NB4 (cell line): Measurements from ENCODE around the gene WNT9B.

Source experiments
- DNase-seq: peaks from one replicate; pipeline ENCODE4 v3.0.0; 2010; ENCODE audit warnings: low read depth
- H3K4me3 ChIP-seq: one replicate; pipeline ENCODE4 v1.5.1; 2011; ENCODE audit warnings: mild to moderate bottlenecking, low read depth, low read length, moderate library complexity
- MYC ChIP-seq: IDR thresholded peaks from 2 replicates; pipeline ENCODE4 v1.6.1; 2011; ENCODE audit warnings: low read depth, low read length
- POLR2A ChIP-seq: IDR thresholded peaks from 2 replicates; pipeline ENCODE4 v1.6.1; 2011; ENCODE audit warnings: mild to moderate bottlenecking; ENCODE audit not compliant: insufficient read length; ENCODE audit errors: extremely low read depth
- TF ChIP-seq, protein P1 (sequence below): IDR thresholded peaks from 2 replicates; pipeline ENCODE4 v1.6.1; 2011; ENCODE audit warnings: low read depth, low read length
- TF ChIP-seq, protein P2 (sequence below): IDR thresholded peaks from one replicate; pipeline ENCODE4 v1.5.1; 2012; ENCODE audit warnings: low read depth, low read length

WNT9B gene

DNA sequence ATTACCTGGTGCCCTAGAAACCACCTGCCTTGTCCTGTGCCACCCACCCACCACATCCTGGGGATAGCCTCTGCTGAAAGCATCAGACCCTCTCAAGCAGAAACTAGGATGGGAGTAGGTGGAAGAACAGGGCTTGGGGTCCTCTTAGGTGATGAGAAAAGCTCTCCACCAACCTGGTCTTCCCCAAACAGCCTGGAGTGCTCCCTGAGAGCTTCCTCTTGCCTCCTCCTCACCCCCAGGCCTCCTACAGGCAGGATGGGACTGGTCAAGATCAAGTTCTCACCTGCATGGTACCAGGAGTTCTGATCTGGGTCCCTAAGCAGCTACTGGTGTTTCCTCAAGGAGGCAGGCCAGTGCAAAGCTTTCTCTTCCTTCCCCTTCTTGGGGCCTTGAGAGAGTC lies 15.4 kb downstream of the WNT9B start:
- no peak for DNase-seq
- H3K4me3 ChIP-seq = no peak overlapping the region
- TF ChIP-seq, protein P1, sequence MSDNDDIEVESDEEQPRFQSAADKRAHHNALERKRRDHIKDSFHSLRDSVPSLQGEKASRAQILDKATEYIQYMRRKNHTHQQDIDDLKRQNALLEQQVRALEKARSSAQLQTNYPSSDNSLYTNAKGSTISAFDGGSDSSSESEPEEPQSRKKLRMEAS = no peak
- TF ChIP-seq, protein P2, sequence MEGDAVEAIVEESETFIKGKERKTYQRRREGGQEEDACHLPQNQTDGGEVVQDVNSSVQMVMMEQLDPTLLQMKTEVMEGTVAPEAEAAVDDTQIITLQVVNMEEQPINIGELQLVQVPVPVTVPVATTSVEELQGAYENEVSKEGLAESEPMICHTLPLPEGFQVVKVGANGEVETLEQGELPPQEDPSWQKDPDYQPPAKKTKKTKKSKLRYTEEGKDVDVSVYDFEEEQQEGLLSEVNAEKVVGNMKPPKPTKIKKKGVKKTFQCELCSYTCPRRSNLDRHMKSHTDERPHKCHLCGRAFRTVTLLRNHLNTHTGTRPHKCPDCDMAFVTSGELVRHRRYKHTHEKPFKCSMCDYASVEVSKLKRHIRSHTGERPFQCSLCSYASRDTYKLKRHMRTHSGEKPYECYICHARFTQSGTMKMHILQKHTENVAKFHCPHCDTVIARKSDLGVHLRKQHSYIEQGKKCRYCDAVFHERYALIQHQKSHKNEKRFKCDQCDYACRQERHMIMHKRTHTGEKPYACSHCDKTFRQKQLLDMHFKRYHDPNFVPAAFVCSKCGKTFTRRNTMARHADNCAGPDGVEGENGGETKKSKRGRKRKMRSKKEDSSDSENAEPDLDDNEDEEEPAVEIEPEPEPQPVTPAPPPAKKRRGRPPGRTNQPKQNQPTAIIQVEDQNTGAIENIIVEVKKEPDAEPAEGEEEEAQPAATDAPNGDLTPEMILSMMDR = no peak
- TF ChIP-seq MYC (no peak), POLR2A (no peak)

DNA sequence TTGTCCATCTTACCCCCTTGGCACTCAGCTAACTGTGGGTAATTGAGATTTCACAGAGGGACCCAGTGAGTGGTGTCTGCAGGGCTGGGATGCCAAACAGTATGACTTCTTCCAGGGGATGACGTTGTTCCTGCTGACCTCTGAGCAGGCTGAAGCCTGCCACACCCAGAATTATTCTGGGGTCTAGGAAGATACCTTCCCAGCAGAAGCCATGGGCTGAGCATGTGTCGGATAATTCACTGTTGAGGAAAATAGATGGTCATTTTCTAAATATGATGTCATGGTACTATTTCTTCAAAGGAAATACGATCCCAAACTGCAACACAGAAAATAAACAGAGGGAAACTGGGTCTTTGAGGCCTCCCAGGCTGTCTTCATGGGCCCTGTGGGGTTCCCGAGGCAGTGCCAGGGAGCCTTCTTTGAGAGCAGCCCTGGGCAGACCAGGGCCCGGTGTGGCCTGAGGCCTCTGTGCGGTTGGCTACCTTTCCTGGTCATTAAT lies 17.4 kb downstream of the WNT9B start:
- no peak for TF ChIP-seq MYC
- TF ChIP-seq, protein P1 = no peak
- TF ChIP-seq, protein P2 = no peak
- TF ChIP-seq POLR2A = no peak
- no peak overlapping the region for H3K4me3 ChIP-seq
- DNase-seq = no peak

DNA sequence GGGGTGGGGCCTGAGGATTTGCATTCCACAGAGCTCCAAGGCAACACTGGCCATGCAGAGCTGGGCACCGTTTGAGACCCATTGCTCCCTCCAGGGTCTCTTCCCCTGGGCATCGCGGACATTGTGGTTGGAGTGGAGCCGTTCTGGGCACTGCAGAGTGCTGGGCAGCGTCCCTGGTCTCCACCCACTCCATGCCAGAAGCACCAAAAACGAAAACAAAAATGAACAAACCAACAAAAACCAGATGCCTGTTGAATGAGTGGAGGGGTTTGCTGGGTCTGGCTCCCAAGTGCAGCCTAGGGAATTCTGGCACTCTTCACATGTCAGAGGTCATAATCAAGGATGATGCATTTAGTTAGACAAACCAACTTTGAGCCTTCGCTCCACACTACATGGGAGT lies 17.9 kb downstream of the WNT9B start:
- H3K4me3 ChIP-seq = no peak overlapping the region
- no peak for DNase-seq

DNA sequence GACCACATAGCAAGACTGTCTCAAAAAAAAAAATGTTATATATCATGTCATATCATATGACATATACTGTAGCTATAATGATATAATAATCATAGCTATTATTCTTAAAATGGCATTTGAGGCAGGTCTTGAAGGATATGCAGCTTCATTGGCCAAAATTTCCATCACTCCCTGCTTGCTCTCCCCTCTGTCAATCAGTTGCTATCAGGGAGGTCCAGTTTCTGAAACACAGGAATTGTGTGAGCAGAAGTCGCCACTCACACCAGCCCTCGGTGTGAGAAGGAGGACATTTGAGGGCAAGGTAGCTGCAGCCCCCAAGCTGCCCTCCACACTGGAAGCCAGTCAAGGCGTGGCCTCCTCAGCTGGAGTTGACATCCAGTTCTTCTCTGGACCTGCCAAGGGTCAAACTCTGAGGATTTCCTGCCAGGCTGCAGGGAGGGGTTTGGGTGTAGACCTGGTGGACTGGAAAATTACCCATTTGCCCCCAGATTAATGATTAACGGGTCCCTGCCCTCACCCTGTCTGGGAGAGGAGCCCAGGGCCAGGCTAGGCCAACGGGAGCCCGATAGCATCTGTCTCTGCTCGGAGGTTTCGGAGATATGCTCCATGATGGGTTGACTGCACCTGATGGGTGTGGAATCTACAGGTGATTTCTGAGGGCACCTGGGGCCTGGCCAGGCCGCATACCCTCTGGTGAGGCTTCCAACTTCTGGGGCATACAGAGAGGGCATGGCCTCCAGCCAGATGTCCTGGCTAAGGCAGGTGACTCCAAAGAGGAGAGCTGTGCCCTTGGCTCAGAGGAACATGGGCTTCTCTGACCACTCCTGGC lies 18.8 kb downstream of the WNT9B start:
- H3K4me3 ChIP-seq = no peak overlapping the region
- TF ChIP-seq, protein P2 = no peak
- TF ChIP-seq, protein P1 = no peak
- TF ChIP-seq MYC (no peak), POLR2A (no peak)
- DNase-seq = no peak

More for the DNA sequence above, 17.9 kb downstream of the WNT9B start:
- TF ChIP-seq, protein P1 = no peak
- no peak for TF ChIP-seq MYC
- TF ChIP-seq, protein P2 = no peak
- TF ChIP-seq POLR2A = no peak

DNA sequence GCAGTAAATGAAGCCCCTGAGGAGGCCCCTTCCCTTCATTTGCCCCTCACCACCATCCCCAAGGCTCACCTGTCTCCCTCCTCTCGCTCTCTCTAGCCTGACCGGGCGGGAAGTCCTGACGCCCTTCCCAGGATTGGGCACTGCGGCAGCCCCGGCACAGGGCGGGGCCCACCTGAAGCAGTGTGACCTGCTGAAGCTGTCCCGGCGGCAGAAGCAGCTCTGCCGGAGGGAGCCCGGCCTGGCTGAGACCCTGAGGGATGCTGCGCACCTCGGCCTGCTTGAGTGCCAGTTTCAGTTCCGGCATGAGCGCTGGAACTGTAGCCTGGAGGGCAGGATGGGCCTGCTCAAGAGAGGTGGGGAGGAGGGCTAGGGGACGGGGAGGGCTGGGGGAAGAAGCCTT lies 21.0 kb downstream of the WNT9B start:
- no peak for TF ChIP-seq MYC
- TF ChIP-seq, protein P1 = no peak
- TF ChIP-seq, protein P2 = no peak
- TF ChIP-seq POLR2A = no peak
- no peak overlapping the region for H3K4me3 ChIP-seq
- DNase-seq = no peak
